Fibroblast of pulmonary artery (primary cell): ENCODE data around the gene ARHGAP24.

ENCODE experiments used
- DNase-seq: peaks from one replicate; pipeline ENCODE4 v3.0.0-alpha.2; 2010; ENCODE audit warnings: low read depth
- H3K4me3 ChIP-seq: replicated peaks from 2 replicates; pipeline ENCODE4 v1.5.1; 2011; ENCODE audit warnings: low read depth, mild to moderate bottlenecking, control low read depth, low read length, moderate library complexity
- CTCF ChIP-seq: IDR thresholded peaks from 2 replicates; pipeline ENCODE4 v1.5.1; 2011; ENCODE audit warnings: mild to moderate bottlenecking, control low read depth, low read length, inconsistent platforms; ENCODE audit errors: missing control alignments

Gene ARHGAP24

GRCh38 chr4:85637778-85638177, 162.8 kb downstream of the ARHGAP24 start:
- no peak for TF ChIP-seq CTCF
- no peak overlapping the region for H3K4me3 ChIP-seq
- DNase-seq: no peak

- no peak for DNase-seq
- no peak for TF ChIP-seq CTCF
- H3K4me3 ChIP-seq: no peak overlapping the region
These were observed 165.0 kb downstream of the ARHGAP24 start for GRCh38 chr4:85639946-85640345.

GRCh38 chr4:85642356-85643100, 167.6 kb downstream of the ARHGAP24 start:
- no peak for TF ChIP-seq CTCF
- DNase-seq: no peak
- H3K4me3 ChIP-seq: no peak overlapping the region

GRCh38 chr4:85644061-85644460, 169.1 kb downstream of the ARHGAP24 start:
- TF ChIP-seq CTCF: no peak
- H3K4me3 ChIP-seq: no peak overlapping the region
- no peak for DNase-seq

- DNase-seq: no peak
- TF ChIP-seq CTCF: no peak
- H3K4me3 ChIP-seq: no peak overlapping the region
These were observed 176.0 kb downstream of the ARHGAP24 start for GRCh38 chr4:85650908-85651307.

GRCh38 chr4:85656759-85657505, 182.0 kb downstream of the ARHGAP24 start:
- no peak overlapping the region for H3K4me3 ChIP-seq
- DNase-seq: no peak
- TF ChIP-seq CTCF: no peak
